Testis (tissue), 2 donors: ENCODE data around the gene CCL2.

Experiments
- CTCF ChIP-seq, 3 experiments: fragments of 450-650 bp in 2 of 3; fragments of 200-600 bp in 1 of 3; sonication (generic) in 1 of 3; IDR thresholded peaks; one replicate each; pipeline ENCODE4 v1.5.1; 2016 to 2019; ENCODE audit warnings: antibody characterized with exemption in 3 of 3, mild to moderate bottlenecking in 2 of 3, moderate library complexity in 1 of 3
- POLR2A ChIP-seq: fragments of 450-650 bp; IDR thresholded peaks from one replicate; pipeline ENCODE4 v1.6.1; 2017; ENCODE audit warnings: antibody characterized with exemption, mild to moderate bottlenecking, moderate library complexity

GRCh38 chr17:34248511-34249024, 6.5 kb upstream of the CCL2 start:
- no peak for TF ChIP-seq CTCF (IDR thresholded peaks at IDR 0.05)
- no peak for TF ChIP-seq POLR2A
